Neural progenitor cell (in vitro differentiated cells): ENCODE data around the gene MYH15. TPM values are rescaled to one million over a fixed set of nuclear protein-coding genes. Genes with fewer than 3 reads are reported as not detected.

Source experiments
- DNase-seq: peaks from one replicate; pipeline ENCODE4 v3.0.0-alpha.2; 2016; ENCODE audit warnings: low spot score
- H2AFZ ChIP-seq: fragments of 200-600 bp; sonication (generic); replicated peaks from 2 replicates; pipeline ENCODE4 v1.6.1; 2016; ENCODE audit warnings: antibody characterized with exemption
- H3F3A ChIP-seq: fragments of 200-600 bp; sonication (generic); 2 replicates; pipeline ENCODE4 v1.6.1; 2016; ENCODE audit warnings: antibody characterized with exemption, low read depth
- H3K27ac ChIP-seq: fragments of 200-600 bp; sonication (generic); 2 replicates; pipeline ENCODE4 v1.5.1; 2016; ENCODE audit warnings: mild to moderate bottlenecking
- H3K27me3 ChIP-seq: fragments of 200-600 bp; sonication (generic); 2 replicates; pipeline ENCODE4 v1.6.1; 2016; ENCODE audit warnings: mild to moderate bottlenecking, moderate library complexity
- H3K36me3 ChIP-seq: fragments of 200-600 bp; sonication (generic); 2 replicates; pipeline ENCODE4 v1.5.1; 2016
- H3K4me1 ChIP-seq: fragments of 200-600 bp; sonication (generic); 2 replicates; pipeline ENCODE4 v1.6.1; 2016; ENCODE audit warnings: mixed run types
- H3K4me2 ChIP-seq: fragments of 200-600 bp; sonication (generic); 2 replicates; pipeline ENCODE4 v1.6.1; 2016
- H3K4me3 ChIP-seq: fragments of 200-600 bp; sonication (generic); 2 replicates; pipeline ENCODE4 v1.5.1; 2016
- H3K79me2 ChIP-seq: fragments of 200-600 bp; sonication (generic); 2 replicates; pipeline ENCODE4 v1.6.1; 2016; ENCODE audit warnings: low read depth
- H3K9ac ChIP-seq: fragments of 200-600 bp; sonication (generic); 2 replicates; pipeline ENCODE4 v1.6.1; 2016
- H3K9me3 ChIP-seq: fragments of 200-600 bp; sonication (generic); 2 replicates; pipeline ENCODE4 v1.5.1; 2016; ENCODE audit warnings: low read depth
- H4K20me1 ChIP-seq: fragments of 200-600 bp; sonication (generic); 2 replicates; pipeline ENCODE4 v1.6.1; 2016; ENCODE audit warnings: low read depth
- H3K27ac Mint-ChIP-seq: 3 replicates; pipeline ENCODE4 v1.8.0; 2021; ENCODE audit warnings: mixed read lengths
- H3K27me3 Mint-ChIP-seq: 2 replicates; pipeline ENCODE4 v1.8.0; 2022; ENCODE audit warnings: low read depth, mild to moderate bottlenecking, inconsistent platforms, moderate library complexity, mixed read lengths; ENCODE audit not compliant: insufficient read depth
- H3K36me3 Mint-ChIP-seq: 3 replicates; pipeline ENCODE4 v1.8.0; 2021; ENCODE audit warnings: mixed read lengths
- H3K4me1 Mint-ChIP-seq: 3 replicates; pipeline ENCODE4 v1.8.0; 2021; ENCODE audit warnings: mixed read lengths
- H3K4me3 Mint-ChIP-seq: 3 replicates; pipeline ENCODE4 v1.8.0; 2021; ENCODE audit warnings: mild to moderate bottlenecking, moderate library complexity, mixed read lengths
- H3K9me3 Mint-ChIP-seq: 3 replicates; pipeline ENCODE4 v1.8.0; 2020; ENCODE audit warnings: mixed read lengths
- CTCF ChIP-seq: fragments of 200-600 bp; sonication (generic); IDR thresholded peaks from 2 replicates; pipeline ENCODE4 v1.5.1; 2017; ENCODE audit warnings: antibody characterized with exemption, mild to moderate bottlenecking
- EZH2 ChIP-seq: fragments of 200-600 bp; sonication (generic); IDR thresholded peaks from 2 replicates; pipeline ENCODE4 v1.6.1; 2017; ENCODE audit warnings: antibody characterized with exemption, mild to moderate bottlenecking, moderate library complexity
- EZH2phosphoT487 ChIP-seq: fragments of 200-600 bp; sonication (generic); IDR thresholded peaks from 2 replicates; pipeline ENCODE4 v1.6.1; 2017; ENCODE audit warnings: antibody characterized with exemption
- total RNA-seq: library from RNA; depleted of rRNA; stranded (reverse); fragments of >200 nt; gene quantifications from 2 replicates; pipeline ENCODE4 v1.2.3, GENCODE V29; 2015; ENCODE audit warnings: low replicate concordance

Gene MYH15
- total RNA-seq, 1 donor from 2014 or later = not detected

GRCh38 chr3:108548304-108548703 lies 37.9 kb upstream of the MYH15 start:
- Histone ChIP-seq H4K20me1 (no peaks in the 10 kb centered on the region), H3K27ac (no peak overlapping the region), H3K9ac (no peak overlapping the region), H3K9me3 (no peaks in the 10 kb centered on the region), H3K79me2 (no peaks in the 10 kb centered on the region), H3K4me2 (no peak overlapping the region), H3F3A (no peaks in the 10 kb centered on the region), H3K36me3 (peaks cover 14% of the 10 kb centered on the region), H2AFZ (no peak overlapping the region), H3K4me3 (no peak overlapping the region), H3K4me1 (no peaks in the 10 kb centered on the region), H3K27me3 (no peaks in the 10 kb centered on the region)
- Mint-ChIP-seq H3K4me1 (no peaks in the 10 kb centered on the region), H3K9me3 (no peaks in the 10 kb centered on the region), H3K27me3 (no peaks in the 10 kb centered on the region), H3K36me3 (peaks cover 21% of the 10 kb centered on the region), H3K4me3 (no peak overlapping the region), H3K27ac (no peak overlapping the region)
- no peak for DNase-seq
- TF ChIP-seq CTCF (no peak), EZH2phosphoT487 (no peak), EZH2 (no peak)

GRCh38 chr3:108546692-108547091 lies 36.3 kb upstream of the MYH15 start:
- no peaks in the 10 kb centered on the region for H3K4me1 ChIP-seq
- peaks cover 23% of the 10 kb centered on the region for H3K36me3 Mint-ChIP-seq
- H3K9me3 ChIP-seq = no peaks in the 10 kb centered on the region
- H3K4me1 Mint-ChIP-seq = no peaks in the 10 kb centered on the region
- no peak overlapping the region for H3K9ac ChIP-seq
- H3K9me3 Mint-ChIP-seq = no peaks in the 10 kb centered on the region
- no peaks in the 10 kb centered on the region for H3K27me3 ChIP-seq
- no peaks in the 10 kb centered on the region for H4K20me1 ChIP-seq
- H3K27ac ChIP-seq = no peak overlapping the region
- no peaks in the 10 kb centered on the region for H3F3A ChIP-seq
- DNase-seq = no peak
- peaks cover 9% of the 10 kb centered on the region for H3K36me3 ChIP-seq
- TF ChIP-seq EZH2 = no peak
- TF ChIP-seq CTCF = no peak
- TF ChIP-seq EZH2phosphoT487 = no peak
- H3K27me3 Mint-ChIP-seq = no peaks in the 10 kb centered on the region
- no peak overlapping the region for H3K4me2 ChIP-seq
- H3K4me3 ChIP-seq = no peak overlapping the region
- H3K4me3 Mint-ChIP-seq = no peak overlapping the region
- H3K79me2 ChIP-seq = no peaks in the 10 kb centered on the region
- H3K27ac Mint-ChIP-seq = no peak overlapping the region
- H2AFZ ChIP-seq = no peak overlapping the region

GRCh38 chr3:108546247-108546646 lies 35.9 kb upstream of the MYH15 start:
- Mint-ChIP-seq H3K27ac (no peak overlapping the region), H3K9me3 (no peaks in the 10 kb centered on the region), H3K4me1 (no peaks in the 10 kb centered on the region), H3K36me3 (peaks cover 23% of the 10 kb centered on the region), H3K4me3 (no peak overlapping the region), H3K27me3 (no peaks in the 10 kb centered on the region)
- H3K9ac ChIP-seq = no peak overlapping the region
- no peaks in the 10 kb centered on the region for H3K9me3 ChIP-seq
- peaks cover 12% of the 10 kb centered on the region for H3K36me3 ChIP-seq
- no peaks in the 10 kb centered on the region for H3K4me1 ChIP-seq
- no peaks in the 10 kb centered on the region for H3F3A ChIP-seq
- H3K4me3 ChIP-seq = no peak overlapping the region
- TF ChIP-seq EZH2 (no peak), EZH2phosphoT487 (no peak), CTCF (no peak)
- no peaks in the 10 kb centered on the region for H4K20me1 ChIP-seq
- no peak for DNase-seq
- no peaks in the 10 kb centered on the region for H3K79me2 ChIP-seq
- H3K27ac ChIP-seq = no peak overlapping the region
- no peaks in the 10 kb centered on the region for H3K27me3 ChIP-seq
- no peak overlapping the region for H2AFZ ChIP-seq
- H3K4me2 ChIP-seq = no peak overlapping the region

GRCh38 chr3:108538083-108538482 lies 27.7 kb upstream of the MYH15 start:
- Histone ChIP-seq H3K9ac (no peak overlapping the region), H3K4me3 (no peak overlapping the region), H3F3A (peaks cover 3% of the 10 kb centered on the region), H3K27ac (no peak overlapping the region), H3K4me1 (no peaks in the 10 kb centered on the region), H3K4me2 (no peak overlapping the region), H4K20me1 (no peaks in the 10 kb centered on the region), H3K79me2 (no peaks in the 10 kb centered on the region), H2AFZ (no peak overlapping the region), H3K9me3 (no peaks in the 10 kb centered on the region), H3K36me3 (peaks cover 3% of the 10 kb centered on the region), H3K27me3 (no peaks in the 10 kb centered on the region)
- no peak for DNase-seq
- H3K4me3 Mint-ChIP-seq = no peak overlapping the region
- TF ChIP-seq EZH2 (no peak), CTCF (no peak), EZH2phosphoT487 (no peak)
- H3K4me1 Mint-ChIP-seq = no peaks in the 10 kb centered on the region
- H3K36me3 Mint-ChIP-seq = peaks cover 5% of the 10 kb centered on the region
- no peaks in the 10 kb centered on the region for H3K9me3 Mint-ChIP-seq
- H3K27ac Mint-ChIP-seq = no peak overlapping the region
- no peaks in the 10 kb centered on the region for H3K27me3 Mint-ChIP-seq
